HG03457 (cell line): ENCODE results near the gene MKLN1.
"Not testable (repeated sequence)": the region's sequence is repeated elsewhere in the genome, so short reads cannot be mapped to it uniquely, and the experiment has no call there.

Source experiments
- ATAC-seq: cut with Tn5 transposase; IDR thresholded peaks from one replicate; pipeline ENCODE4 v1.9.1; 2021; ENCODE audit warnings: moderate number of reproducible peaks; ENCODE audit not compliant: unreplicated experiment

The MKLN1 gene

GRCh38 chr7:131455546-131455945, 127.9 kb downstream of the MKLN1 start:
- no peak for ATAC-seq

GRCh38 chr7:131456338-131456737, 128.7 kb downstream of the MKLN1 start:
- no peak for ATAC-seq

- ATAC-seq = no peak
Observed at GRCh38 chr7:131459256-131459655, 131.6 kb downstream of the MKLN1 start.

GRCh38 chr7:131462059-131462458, 134.4 kb downstream of the MKLN1 start:
- ATAC-seq = no peak

GRCh38 chr7:131462715-131463114, 135.0 kb downstream of the MKLN1 start:
- not testable (repeated sequence) for ATAC-seq

GRCh38 chr7:131466735-131467365, 139.2 kb downstream of the MKLN1 start:
- ATAC-seq = no peak

GRCh38 chr7:131467788-131468187, 140.1 kb downstream of the MKLN1 start:
- no peak for ATAC-seq

GRCh38 chr7:131471250-131472004, 143.8 kb downstream of the MKLN1 start:
- ATAC-seq = no peak

GRCh38 chr7:131476740-131477139, 149.1 kb downstream of the MKLN1 start:
- ATAC-seq = no peak

GRCh38 chr7:131480384-131481315, 153.0 kb downstream of the MKLN1 start:
- no peak for ATAC-seq

- no peak for ATAC-seq
Observed at GRCh38 chr7:131482800-131483199, 155.1 kb downstream of the MKLN1 start.

- ATAC-seq = no peak
Observed at GRCh38 chr7:131483586-131483985, 155.9 kb downstream of the MKLN1 start.

- no peak for ATAC-seq
Observed at GRCh38 chr7:131486346-131486745, 158.7 kb downstream of the MKLN1 start.

- ATAC-seq = no peak
Observed at GRCh38 chr7:131487217-131487616, 159.5 kb downstream of the MKLN1 start.

GRCh38 chr7:131488361-131488760, 160.7 kb downstream of the MKLN1 start:
- ATAC-seq = no peak

GRCh38 chr7:131489196-131489595, 161.5 kb downstream of the MKLN1 start:
- no peak for ATAC-seq

GRCh38 chr7:131489881-131490280, 162.2 kb downstream of the MKLN1 start:
- no peak for ATAC-seq

GRCh38 chr7:131493081-131493480, 165.4 kb downstream of the MKLN1 start:
- ATAC-seq = no peak

- no peak for ATAC-seq
Observed at GRCh38 chr7:131493581-131493980, 165.9 kb downstream of the MKLN1 start.

- ATAC-seq = no peak
Observed at GRCh38 chr7:131494182-131494581, 166.5 kb downstream of the MKLN1 start.

GRCh38 chr7:131495669-131496498, 168.2 kb downstream of the MKLN1 start:
- ATAC-seq = no peak
